K562 (cell line): ENCODE data around the gene AKAP12. TPM values are rescaled to one million over a fixed set of nuclear protein-coding genes. Genes with fewer than 3 reads are reported as not detected.

Source experiments
- ATAC-seq: fragments of 200-7000 bp; cut with Tn5 transposase; 3 replicates; pipeline ENCODE4 v1.9.1; 2020; ENCODE audit warnings: moderate library complexity
- BruUV-seq: library from RNA; stranded (reverse); fragments of 400-500 nt; replicated peaks from 2 replicates; lab custom pipeline; 2021; lab: Mats Ljungman, UMichigan
- CTCF ChIA-PET: fragments of 300-600 bp; formaldehyde crosslinking; extraction: SDS; loops from one replicate; lab custom pipeline; 2021; ENCODE audit warnings: low intra/inter-chr PET ratio; lab: Yijun Ruan, JAX
- POLR2A ChIA-PET: fragments of 300-600, 350-650 bp; sonication (Branson Sonifier 250); formaldehyde crosslinking; extraction: SDS; loops from one replicate; lab custom pipeline; 2021; ENCODE audit warnings: antibody characterized with exemption, inconsistent platforms; lab: Yijun Ruan, JAX
- DNase-seq, 4 experiments: peaks; one replicate each; pipeline versions ENCODE4 v3.0.0 to v3.0.0-alpha.2; 2011 to 2018; ENCODE audit warnings: low spot score in 3 of 4, mixed read lengths in 3 of 4; ENCODE audit errors: extremely low read depth in 1 of 4
- FAIRE-seq: peaks from 2 replicates; lab custom pipeline; 2011; peaks lifted over from hg19 to GRCh38; lab: Jason Lieb, UNC
- H2AFZ ChIP-seq: 2 replicates; pipeline ENCODE4 v1.6.0; 2011; ENCODE audit warnings: low read depth, low read length, control low read depth, inconsistent platforms
- H3K27ac ChIP-seq: fragments of 200-600 bp; 3 replicates; pipeline ENCODE4 v1.8.0; 2011; ENCODE audit warnings: low read depth, mild to moderate bottlenecking, control low read depth, inconsistent platforms, low read length, moderate library complexity, mixed read lengths; ENCODE audit errors: extremely low read depth
- H3K27me3 ChIP-seq, 2 experiments: fragments of 300-600 bp in 1 of 2; 2 replicates in 1 of 2; 3 replicates in 1 of 2; pipeline versions ENCODE4 v1.6.0 to v1.8.0; 2011; ENCODE audit warnings: inconsistent platforms in 2 of 2, low read length in 2 of 2, mild to moderate bottlenecking in 1 of 2, mixed read lengths in 1 of 2, moderate library complexity in 1 of 2; ENCODE audit not compliant: control insufficient read depth in 2 of 2, insufficient read depth in 2 of 2
- H3K36me3 ChIP-seq: fragments of 300-600 bp; 3 replicates; pipeline ENCODE4 v1.8.0; 2011; ENCODE audit warnings: mild to moderate bottlenecking, low read length, inconsistent platforms; ENCODE audit not compliant: control insufficient read depth, insufficient read depth
- H3K4me1 ChIP-seq, 2 experiments: fragments of 200-600 bp in 1 of 2; replicated peaks in 1 of 2; 2 replicates in 1 of 2; 3 replicates in 1 of 2; pipeline versions ENCODE4 v1.5.1 to v1.8.0; 2011; ENCODE audit warnings: inconsistent platforms in 2 of 2, low read length in 2 of 2, mild to moderate bottlenecking in 1 of 2, mixed read lengths in 1 of 2, moderate library complexity in 1 of 2; ENCODE audit not compliant: control insufficient read depth in 2 of 2, insufficient read depth in 2 of 2
- H3K4me2 ChIP-seq: 2 replicates; pipeline ENCODE4 v1.6.1; 2011; ENCODE audit warnings: low read length, control low read depth, inconsistent platforms, mixed read lengths; ENCODE audit not compliant: insufficient read depth
- H3K4me3 ChIP-seq: fragments of 200-600 bp; sonication (generic), shearing (Covaris generic); 2 replicates; pipeline ENCODE4 v1.5.1; 2016; ENCODE audit warnings: control low read depth, inconsistent platforms
- H3K79me2 ChIP-seq: fragments of 200-600 bp; 3 replicates; pipeline ENCODE4 v1.8.0; 2011; ENCODE audit warnings: low read length, inconsistent platforms; ENCODE audit not compliant: control insufficient read depth, insufficient read depth
- H3K9ac ChIP-seq, 2 experiments: 2 replicates each; pipeline versions ENCODE4 v1.6.0 to v1.6.1; 2011; ENCODE audit warnings: low read depth in 2 of 2, low read length in 2 of 2, control low read depth in 1 of 2, inconsistent platforms in 1 of 2, mild to moderate bottlenecking in 1 of 2, mixed read lengths in 1 of 2; ENCODE audit not compliant: insufficient read depth in 1 of 2
- H3K9me1 ChIP-seq: one replicate; pipeline ENCODE4 v1.6.0; 2011; ENCODE audit warnings: inconsistent platforms, mild to moderate bottlenecking, low read length, moderate library complexity; ENCODE audit not compliant: control insufficient read depth, insufficient read depth
- H3K9me3 ChIP-seq: replicated peaks from 2 replicates; pipeline ENCODE4 v1.5.1; 2011; ENCODE audit warnings: low read depth, low read length, inconsistent platforms; ENCODE audit not compliant: control insufficient read depth, insufficient read depth
- H4K20me1 ChIP-seq: replicated peaks from 2 replicates; pipeline ENCODE4 v1.6.1; 2011; ENCODE audit warnings: low read length, inconsistent platforms, mixed read lengths; ENCODE audit not compliant: control insufficient read depth, insufficient read depth
- HDAC8 ChIP-seq: fragments of 450-650 bp; IDR thresholded peaks from 2 replicates; pipeline ENCODE4 v1.6.1; 2016; ENCODE audit warnings: mild to moderate bottlenecking, missing genetic modification characterization, moderate library complexity, missing compliant biosample characterization
- JUNB ChIP-seq: fragments of 450-650 bp; formaldehyde crosslinking; conservative IDR thresholded peaks from 2 replicates; pipeline ENCODE4 v1.4.0; 2020; ENCODE audit warnings: mild to moderate bottlenecking
- PRPF4 ChIP-seq: fragments of 200-400 bp; formaldehyde crosslinking; IDR thresholded peaks from one replicate; pipeline ENCODE4 v1.6.1; 2017; ENCODE audit warnings: low read length, low read depth, mild to moderate bottlenecking; ENCODE audit not compliant: insufficient read depth, poor library complexity, severe bottlenecking
- RFX1 ChIP-seq: fragments of 450-650 bp; IDR thresholded peaks from 2 replicates; pipeline ENCODE4 v1.6.1; 2016; ENCODE audit warnings: mild to moderate bottlenecking, moderate library complexity
- TRIM24 ChIP-seq, 2 experiments: fragments of 450-650 bp; IDR thresholded peaks; 2 replicates each; pipeline ENCODE4 v1.6.1; 2016
- ZNF75A ChIP-seq: fragments of 450-650 bp; formaldehyde crosslinking; IDR thresholded peaks from 2 replicates; pipeline ENCODE4 v1.4.0; 2020; ENCODE audit warnings: mild to moderate bottlenecking
- WGBS: fragments of 100-300 bp; shearing (Covaris generic); methylation state at CpG from one replicate; pipeline ENCODE4 v1.1.6; 2016; ENCODE audit warnings: low coverage, mixed read lengths; ENCODE audit not compliant: insufficient coverage; ENCODE audit errors: missing lambda C conversion rate; 5-methylcytosine and 5-hydroxymethylcytosine counted together
- in situ Hi-C: fragments of 300-500 bp; cut with MboI; formaldehyde crosslinking; loops from 4 replicates; pipeline ENCODE4 v1.15.0; 2018; ENCODE audit warnings: inconsistent platforms, mixed read lengths
- intact Hi-C: fragments of 100-400 bp; cut with micrococcal nuclease; formaldehyde crosslinking; loops from 2 replicates; pipeline ENCODE4 v1.14.2; 2022
- polyA plus RNA-seq, 8 experiments: library from polyadenylated mRNA; depleted of rRNA in 4 of 8; stranded (reverse) in 5 of 8; unstranded in 3 of 8; fragments of >200 nt; fragmentation: Nextera tagmentation in 2 of 8; fragmentation: Illumina TruSeq in 1 of 8; extraction: Ambion mirVana in 2 of 8; extraction: Trizol in 1 of 8; gene quantifications; 2 replicates each; pipeline versions ENCODE4 v1.2.1 to v1.2.3, GENCODE V29; 2011 to 2014; ENCODE audit warnings: inconsistent platforms in 1 of 8, missing spikeins in 1 of 8
- total RNA-seq, 7 experiments: library from RNA; depleted of rRNA in 6 of 7; stranded (reverse); fragments of >200 nt in 6 of 7; fragmentation: Illumina TruSeq in 2 of 7; extraction: Trizol in 2 of 7; gene quantifications; 2 replicates each; pipeline versions ENCODE4 v1.2.1 to v1.2.3, GENCODE V29; 2011 to 2021; ENCODE audit warnings: low replicate concordance in 1 of 7

AKAP12 gene
- total and polyA plus RNA-seq, 9 of the 15 experiments (the other 6 are each of a cell fraction or from before 2014, with no cell fraction given) = 0.08 to 2.0 (median 0.62) TPM

GRCh38 chr6:151299011-151299410 lies 59.2 kb downstream of the AKAP12 start:
- Histone ChIP-seq H3K4me3 (no peak overlapping the region), H3K9me3 (no peaks in the 10 kb centered on the region), H3K27me3 (peaks cover 64 to 81% of the 10 kb centered on the region in 2 experiments), H2AFZ (no peak overlapping the region), H3K9ac (no peak overlapping the region), H3K9me1 (no peaks in the 10 kb centered on the region), H4K20me1 (0 out of 2 replicates have a peak, but pooled peaks cover 4% of the 10 kb centered on the region), H3K4me1 (no peaks in the 10 kb centered on the region), H3K27ac (no peak overlapping the region), H3K4me2 (no peak overlapping the region), H3K79me2 (no peaks in the 10 kb centered on the region), H3K36me3 (no peaks in the 10 kb centered on the region)
- DNase-seq = no peak
- ChIA-PET POLR2A (no interaction called here), CTCF (no interaction called here)
- TF ChIP-seq TRIM24 (IDR thresholded peaks at IDR 0.05) (no peak), PRPF4 (no peak), RFX1 (no peak), ZNF75A (no peak), JUNB (no peak), HDAC8 (tag) (no peak)
- no peak for FAIRE-seq
- in situ Hi-C loops = no loop called here
- intact Hi-C loops = no loop called here
- no TSS peak for BruUV-seq
- 0% methylated on average over 4 of the region's 4 CpGs for WGBS
- ATAC-seq = no peak
